Hepatocyte (in vitro differentiated cells): Measurements from ENCODE around the gene AP2A1. TPM values are rescaled to one million over a fixed set of nuclear protein-coding genes. Genes with fewer than 3 reads are reported as not detected.

Experiments
- DNase-seq: peaks from one replicate; pipeline ENCODE4 v3.0.0-alpha.2; 2016; ENCODE audit warnings: low spot score
- H2AFZ ChIP-seq: fragments of 200-600 bp; sonication (generic); 2 replicates; pipeline ENCODE4 v1.6.0; 2016; ENCODE audit warnings: antibody characterized with exemption, mild to moderate bottlenecking
- H3K27ac ChIP-seq: fragments of 200-600 bp; sonication (generic); 2 replicates; pipeline ENCODE4 v1.5.1; 2016; ENCODE audit warnings: mild to moderate bottlenecking
- H3K27me3 ChIP-seq: fragments of 200-600 bp; sonication (generic); 2 replicates; pipeline ENCODE4 v1.6.1; 2016
- H3K36me3 ChIP-seq: fragments of 200-600 bp; sonication (generic); replicated peaks from 2 replicates; pipeline ENCODE4 v1.5.1; 2016; ENCODE audit warnings: low read depth; ENCODE audit not compliant: insufficient read depth
- H3K4me1 ChIP-seq: fragments of 200-600 bp; sonication (generic); 2 replicates; pipeline ENCODE4 v1.5.1; 2016; ENCODE audit warnings: mild to moderate bottlenecking, moderate library complexity; ENCODE audit not compliant: insufficient read depth
- H3K4me2 ChIP-seq: fragments of 200-600 bp; sonication (generic); 2 replicates; pipeline ENCODE4 v1.6.0; 2016
- H3K4me3 ChIP-seq: fragments of 200-600 bp; sonication (generic); 2 replicates; pipeline ENCODE4 v1.5.1; 2016; ENCODE audit warnings: mild to moderate bottlenecking
- H3K79me2 ChIP-seq: fragments of 200-600 bp; sonication (generic); 2 replicates; pipeline ENCODE4 v1.6.0; 2017; ENCODE audit warnings: mild to moderate bottlenecking
- H3K9me2 ChIP-seq: fragments of 200-600 bp; sonication (generic); replicated peaks from 2 replicates; pipeline ENCODE4 v1.6.0; 2017; ENCODE audit warnings: mild to moderate bottlenecking; ENCODE audit not compliant: insufficient read depth
- H3K9me3 ChIP-seq: fragments of 200-600 bp; sonication (generic); 2 replicates; pipeline ENCODE4 v1.5.1; 2016; ENCODE audit warnings: low read depth, mild to moderate bottlenecking
- H4K20me1 ChIP-seq: fragments of 200-600 bp; sonication (generic); 2 replicates; pipeline ENCODE4 v1.6.0; 2016; ENCODE audit warnings: mild to moderate bottlenecking; ENCODE audit not compliant: insufficient read depth, poor library complexity, severe bottlenecking
- CTCF ChIP-seq: fragments of 200-600 bp; sonication (generic); IDR thresholded peaks from 2 replicates; pipeline ENCODE4 v1.5.1; 2016; ENCODE audit warnings: antibody characterized with exemption, mild to moderate bottlenecking; ENCODE audit not compliant: poor library complexity
- EZH2 ChIP-seq: fragments of 200-600 bp; sonication (generic); IDR thresholded peaks from 2 replicates; pipeline ENCODE4 v1.6.1; 2016; ENCODE audit warnings: antibody characterized with exemption, mild to moderate bottlenecking, borderline replicate concordance
- EZH2phosphoT487 ChIP-seq: fragments of 200-600 bp; sonication (generic); IDR thresholded peaks from one replicate; pipeline ENCODE4 v1.6.1; 2018; ENCODE audit warnings: antibody characterized with exemption, mild to moderate bottlenecking, low read depth, moderate library complexity; ENCODE audit not compliant: unreplicated experiment, severe bottlenecking
- WGBS: methylation state at CpG from one replicate; pipeline ENCODE4 v1.1.6; 2016; ENCODE audit warnings: low lambda C conversion rate; ENCODE audit errors: missing lambda C conversion rate; 5-methylcytosine and 5-hydroxymethylcytosine counted together
- polyA plus RNA-seq: library from polyadenylated mRNA; unstranded; fragments of >200 nt; fragmentation: Nextera tagmentation; extraction: Ambion mirVana; gene quantifications from 2 replicates; pipeline ENCODE4 v1.2.1, GENCODE V29; 2016
- total RNA-seq: library from RNA; depleted of rRNA; stranded (reverse); fragments of >200 nt; gene quantifications from 2 replicates; pipeline ENCODE4 v1.2.3, GENCODE V29; 2014

Gene AP2A1
- total and polyA plus RNA-seq, 2 experiments from 2014 or later, result 62.1 to 64.8 TPM

GRCh38 chr19:49776371-49776764 lies 9.6 kb downstream of the AP2A1 start:
- peaks cover 59% of the 10 kb centered on the region for H3K79me2 ChIP-seq
- H3K4me3 ChIP-seq, result no peak overlapping the region
- H3K36me3 ChIP-seq, result no peaks in the 10 kb centered on the region
- 84% methylated on average over 6 of the region's 6 CpGs for WGBS
- DNase-seq, result no peak
- no peak overlapping the region for H2AFZ ChIP-seq
- H3K4me1 ChIP-seq, result no peaks in the 10 kb centered on the region
- TF ChIP-seq CTCF, result no peak
- no peak for TF ChIP-seq EZH2phosphoT487
- TF ChIP-seq EZH2, result no peak
- H3K4me2 ChIP-seq, result no peak overlapping the region
- H3K27me3 ChIP-seq, result no peaks in the 10 kb centered on the region
- H3K9me3 ChIP-seq, result no peaks in the 10 kb centered on the region
- peaks cover 3% of the 10 kb centered on the region for H4K20me1 ChIP-seq
- H3K9me2 ChIP-seq, result no peaks in the 10 kb centered on the region
- H3K27ac ChIP-seq, result no peak overlapping the region

GRCh38 chr19:49779731-49780555 lies 13.1 kb downstream of the AP2A1 start:
- H3K4me3 ChIP-seq, result no peak overlapping the region
- no peaks in the 10 kb centered on the region for H3K27me3 ChIP-seq
- H3K9me2 ChIP-seq, result no peaks in the 10 kb centered on the region
- TF ChIP-seq EZH2 (no peak), EZH2phosphoT487 (no peak), CTCF (no peak)
- WGBS, result 91% methylated on average over 11 of the region's 11 CpGs
- peaks cover 29% of the 10 kb centered on the region for H3K79me2 ChIP-seq
- H3K27ac ChIP-seq, result no peak overlapping the region
- DNase-seq, result no peak
- H3K4me2 ChIP-seq, result no peak overlapping the region
- no peak overlapping the region for H2AFZ ChIP-seq
- H3K36me3 ChIP-seq, result no peaks in the 10 kb centered on the region
- H4K20me1 ChIP-seq, result no peaks in the 10 kb centered on the region
- no peaks in the 10 kb centered on the region for H3K9me3 ChIP-seq
- H3K4me1 ChIP-seq, result no peaks in the 10 kb centered on the region

- DNase-seq, result no peak
- H3K9me2 ChIP-seq, result no peaks in the 10 kb centered on the region
- H3K4me3 ChIP-seq, result no peak overlapping the region
- no peaks in the 10 kb centered on the region for H4K20me1 ChIP-seq
- no peaks in the 10 kb centered on the region for H3K4me1 ChIP-seq
- no peaks in the 10 kb centered on the region for H3K9me3 ChIP-seq
- H3K27me3 ChIP-seq, result no peaks in the 10 kb centered on the region
- no peak overlapping the region for H3K4me2 ChIP-seq
- no peak overlapping the region for H3K27ac ChIP-seq
- H2AFZ ChIP-seq, result no peak overlapping the region
- TF ChIP-seq CTCF (no peak), EZH2 (no peak), EZH2phosphoT487 (no peak)
- WGBS, result 77% methylated on average over 8 of the region's 8 CpGs
- no peaks in the 10 kb centered on the region for H3K36me3 ChIP-seq
- peaks cover 22% of the 10 kb centered on the region for H3K79me2 ChIP-seq
These were observed 14.1 kb downstream of the AP2A1 start for GRCh38 chr19:49780861-49781260.
